HG03354 (cell line): ENCODE measurements around the gene VPS33A.
"Not testable (repeated sequence)": the region's sequence is repeated elsewhere in the genome, so short reads cannot be mapped to it uniquely, and the experiment has no call there.

ENCODE experiments used
- ATAC-seq: cut with Tn5 transposase; IDR thresholded peaks from one replicate; pipeline ENCODE4 v1.9.1; 2021; ENCODE audit warnings: mild to moderate bottlenecking; ENCODE audit not compliant: unreplicated experiment, poor library complexity, severe bottlenecking

The VPS33A gene

GRCh38 chr12:122206111-122206881 is 60.0 kb downstream of the VPS33A start:
- ATAC-seq, result no peak

- no peak for ATAC-seq
These were observed 61.0 kb downstream of the VPS33A start for GRCh38 chr12:122205053-122205925.

GRCh38 chr12:122204167-122205052 is 61.9 kb downstream of the VPS33A start:
- no peak for ATAC-seq

GRCh38 chr12:122203301-122204166 is 62.8 kb downstream of the VPS33A start, which contains the start of gene B3GNT4:
TSS of gene B3GNT4 (plus strand) at chr12:122203709. CDS start at chr12:122204619, 910 bp downstream.
- no peak for ATAC-seq

- ATAC-seq, result not testable (repeated sequence)
These were observed 63.5 kb downstream of the VPS33A start for GRCh38 chr12:122202811-122203210.

- ATAC-seq, result no peak
These were observed 64.3 kb downstream of the VPS33A start for GRCh38 chr12:122202017-122202416.

GRCh38 chr12:122201381-122201780 is 64.9 kb downstream of the VPS33A start:
- ATAC-seq, result no peak

- ATAC-seq, result no peak
These were observed 65.6 kb downstream of the VPS33A start for GRCh38 chr12:122200541-122201175.

GRCh38 chr12:122199484-122200355 is 66.6 kb downstream of the VPS33A start:
- no peak for ATAC-seq

- ATAC-seq, result no peak
These were observed 68.7 kb downstream of the VPS33A start for GRCh38 chr12:122197612-122197966.

- no peak for ATAC-seq
These were observed 70.9 kb downstream of the VPS33A start for GRCh38 chr12:122195405-122195804.

- ATAC-seq, result no peak
These were observed 71.5 kb downstream of the VPS33A start for GRCh38 chr12:122194804-122195203.

- ATAC-seq, result no peak
These were observed 73.9 kb downstream of the VPS33A start for GRCh38 chr12:122192441-122192840.

- ATAC-seq, result no peak
These were observed 75.2 kb downstream of the VPS33A start for GRCh38 chr12:122190842-122191668.

- ATAC-seq, result no peak
These were observed 76.4 kb downstream of the VPS33A start for GRCh38 chr12:122189626-122190475.

GRCh38 chr12:122187466-122187865 is 78.8 kb downstream of the VPS33A start:
- no peak for ATAC-seq
